T47D (cell line): ENCODE measurements around the gene MYL3.

Experiments used
- DNase-seq, 2 experiments: peaks; one replicate each; pipeline versions ENCODE4 v3.0.0 to v3.0.0-alpha.2; 2011 to 2012; ENCODE audit warnings: low read depth in 1 of 2, low spot score in 1 of 2
- JUND ChIP-seq: IDR thresholded peaks from 2 replicates; pipeline ENCODE4 v1.6.1; 2012; ENCODE audit warnings: low read depth
- in situ Hi-C: cut with HindIII; loops from 2 replicates; pipeline ENCODE4 v1.10.0; 2016; ENCODE audit warnings: low sequenced_read_pairs, low pct_unique_long_range_greater_than_20kb

MYL3 gene

GRCh38 chr3:46904303-46905212, 41.3 kb upstream of the MYL3 start:
- no peak for TF ChIP-seq JUND
- DNase-seq, result no peak
- in situ Hi-C loops, result no loop called here

- no peak for DNase-seq
- in situ Hi-C loops, result no loop called here
- TF ChIP-seq JUND, result no peak
Measured at GRCh38 chr3:46903341-46904302, 40.4 kb upstream of the MYL3 start.

- in situ Hi-C loops, result no loop called here
- TF ChIP-seq JUND, result no peak
- DNase-seq, result no peak
Measured at GRCh38 chr3:46902188-46902631, 39.0 kb upstream of the MYL3 start.

- TF ChIP-seq JUND, result no peak
- in situ Hi-C loops, result no loop called here
- no peak for DNase-seq
Measured at GRCh38 chr3:46901591-46902187, 38.4 kb upstream of the MYL3 start.

- TF ChIP-seq JUND, result no peak
- in situ Hi-C loops, result no loop called here
- no peak for DNase-seq
Measured at GRCh38 chr3:46901061-46901460, 37.8 kb upstream of the MYL3 start.

GRCh38 chr3:46900356-46900755, 37.1 kb upstream of the MYL3 start:
- no peak for TF ChIP-seq JUND
- in situ Hi-C loops, result no loop called here
- no peak for DNase-seq

GRCh38 chr3:46900007-46900292, 36.7 kb upstream of the MYL3 start:
- no peak for TF ChIP-seq JUND
- DNase-seq, result no peak
- in situ Hi-C loops, result no loop called here

GRCh38 chr3:46899151-46900006, 36.1 kb upstream of the MYL3 start:
- in situ Hi-C loops, result no loop called here
- no peak for DNase-seq

GRCh38 chr3:46898321-46899150, 35.3 kb upstream of the MYL3 start:
- DNase-seq, result no peak
- in situ Hi-C loops, result no loop called here
- TF ChIP-seq JUND, result no peak

More at GRCh38 chr3:46899151-46900006, 36.1 kb upstream of the MYL3 start:
- no peak for TF ChIP-seq JUND

- TF ChIP-seq JUND, result no peak
- in situ Hi-C loops, result no loop called here
- DNase-seq, result no peak
Measured at GRCh38 chr3:46897829-46898320, 34.6 kb upstream of the MYL3 start.

- TF ChIP-seq JUND, result no peak
- in situ Hi-C loops, result no loop called here
- no peak for DNase-seq
Measured at GRCh38 chr3:46897031-46897430, 33.8 kb upstream of the MYL3 start.
